ENCODE data around the gene COQ8B.
"Not testable (repeated sequence)": the region's sequence is repeated elsewhere in the genome, so short reads cannot be mapped to it uniquely, and the experiment has no call there.

COQ8B gene

DNA sequence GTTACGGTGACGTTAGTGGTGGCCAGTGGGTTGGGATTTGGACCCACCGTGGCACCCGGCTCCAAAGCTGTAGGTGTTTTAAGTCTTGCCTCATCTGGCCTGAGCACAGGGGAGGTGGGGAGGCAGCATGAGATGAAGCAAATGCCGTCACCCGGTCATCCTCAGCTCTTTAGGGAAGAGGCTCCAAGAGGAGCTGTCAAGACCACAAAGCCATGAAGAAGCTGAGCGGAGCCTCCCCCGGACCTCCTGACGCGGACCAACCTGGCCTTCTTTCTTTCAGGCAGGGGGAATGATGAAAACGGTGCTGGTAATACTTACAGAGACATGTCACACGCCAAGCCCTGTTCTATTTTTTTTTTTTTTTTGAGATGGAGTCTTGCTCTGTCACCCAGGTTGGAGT lies 26.2 kb upstream of the COQ8B start:
- no peak for DNase-seq (ENCODE audit: low read depth in 4 of 4, low spot score in 1 of 4)

DNA sequence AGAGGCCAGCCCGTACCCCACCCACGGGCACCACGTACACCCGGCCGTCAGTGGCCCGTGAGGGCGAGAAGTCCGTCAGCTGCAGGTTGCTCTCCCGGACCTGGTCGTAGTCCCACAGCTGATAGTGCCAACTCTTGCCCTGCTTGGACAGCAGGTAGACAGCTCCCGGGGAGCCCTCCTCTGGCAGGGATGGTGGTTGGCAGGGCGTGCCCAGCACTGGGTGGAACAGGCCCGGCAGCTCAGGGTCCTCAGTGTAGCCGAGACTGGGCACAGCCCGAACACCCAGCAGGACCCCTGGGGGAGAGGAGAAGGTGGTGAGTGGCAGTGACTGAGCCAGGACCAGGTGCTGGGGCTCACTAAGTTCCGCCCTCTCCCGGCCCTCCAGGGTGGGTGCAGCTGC lies 25.8 kb upstream of the COQ8B start:
- DNase-seq (ENCODE audit: low read depth in 4 of 4, low spot score in 1 of 4), result no peak

DNA sequence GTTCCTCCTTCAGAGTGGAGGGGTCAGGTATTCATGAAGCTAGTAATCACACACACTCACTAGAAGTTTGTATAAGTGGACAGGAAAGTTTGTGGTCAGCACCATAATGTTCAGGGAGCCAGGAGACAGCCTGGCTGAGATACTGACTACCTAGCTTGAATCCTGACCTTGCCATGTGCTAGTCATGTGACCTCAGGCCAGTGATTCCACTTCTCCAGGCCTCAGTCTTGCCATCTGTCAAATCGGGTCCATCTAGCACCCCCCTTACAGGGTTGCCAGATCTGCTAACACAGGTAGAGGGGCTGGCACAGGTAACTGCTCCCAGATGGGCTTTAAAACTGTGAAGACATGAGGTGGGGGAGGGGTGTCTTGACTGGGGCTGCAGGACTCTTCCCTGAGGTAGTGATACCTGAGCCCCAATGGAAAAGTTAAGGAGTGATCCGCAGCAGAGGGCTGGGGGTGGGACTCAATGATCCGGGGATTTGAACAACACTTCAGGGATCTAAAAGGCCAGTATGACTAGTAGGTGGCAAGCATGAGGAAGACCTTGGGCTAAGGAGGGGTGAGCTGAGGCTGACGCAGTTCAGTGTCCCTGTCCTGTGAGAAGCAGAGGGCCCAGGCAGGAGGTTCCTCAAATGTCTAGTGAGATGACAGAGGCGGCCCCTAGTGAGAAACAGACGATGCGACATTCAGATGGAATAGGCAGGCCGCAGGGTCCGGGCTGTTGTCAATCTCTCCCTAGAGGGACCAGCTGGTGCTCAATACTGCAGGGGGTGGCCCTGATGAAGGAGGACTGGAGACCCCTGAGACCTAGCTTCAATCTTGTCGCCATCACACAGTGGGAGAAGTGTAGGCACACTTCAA lies 25.1 kb upstream of the COQ8B start:
- DNase-seq (ENCODE audit: low read depth in 4 of 4, low spot score in 1 of 4), result no peak

DNA sequence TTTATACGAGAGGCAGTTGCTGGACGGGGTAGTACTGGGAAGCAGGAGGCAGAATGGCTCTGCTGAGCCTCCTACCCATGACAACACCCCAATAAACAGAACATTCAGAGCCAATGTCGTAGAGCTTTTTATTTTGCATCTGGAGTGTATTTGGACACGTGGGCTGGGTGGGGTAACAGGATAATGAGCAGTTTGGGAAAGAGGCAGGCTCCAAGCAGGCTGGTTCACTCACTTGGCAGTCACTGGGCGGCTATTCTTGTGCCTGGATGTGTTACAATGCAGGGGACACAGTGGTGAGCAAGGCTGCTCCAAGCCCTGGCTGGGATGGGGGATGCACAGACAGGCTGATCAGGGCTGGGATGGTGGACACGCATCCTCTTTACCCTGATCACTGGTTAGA lies 24.1 kb upstream of the COQ8B start:
- DNase-seq (ENCODE audit: low read depth in 4 of 4, low spot score in 1 of 4), result no peak

DNA sequence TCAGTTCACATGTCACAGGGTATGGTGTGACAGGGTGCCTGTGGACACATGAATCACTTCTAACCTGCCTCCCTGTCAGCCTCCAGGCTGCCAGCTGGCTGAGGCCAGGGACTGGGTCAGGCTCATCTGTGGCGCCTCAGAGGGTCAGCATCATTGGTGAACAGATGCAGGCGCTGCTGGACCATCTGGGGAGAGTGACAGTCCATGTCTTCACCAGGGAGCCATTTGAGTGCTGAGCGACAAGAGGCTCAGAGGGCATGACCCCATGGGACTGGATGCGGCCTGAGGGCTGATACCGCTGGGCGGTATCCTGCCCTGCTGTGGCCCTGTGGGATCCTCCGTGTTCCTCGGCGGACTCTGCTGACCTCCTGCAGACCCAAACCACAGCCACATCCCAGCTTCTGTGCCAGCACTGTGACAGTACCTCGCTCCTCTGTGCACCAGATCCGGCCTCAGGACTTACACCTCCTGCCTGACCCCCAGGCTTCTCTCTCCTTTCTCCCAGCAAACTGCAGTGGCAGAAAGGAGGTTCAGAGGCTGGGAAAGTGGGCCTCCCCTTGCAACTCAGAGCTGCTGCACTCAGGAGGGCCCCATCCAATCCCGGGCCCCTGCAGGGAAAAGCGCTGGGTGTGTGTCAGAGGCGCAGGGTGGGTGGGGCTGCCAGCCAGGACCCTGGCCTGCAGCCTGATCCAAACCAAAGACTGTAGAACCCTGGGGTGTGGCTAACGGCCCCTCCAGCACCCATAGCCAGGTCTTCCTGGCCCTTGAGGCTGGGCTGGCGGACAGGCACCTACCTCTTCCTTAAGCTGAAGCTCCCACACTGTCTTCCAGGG lies 23.4 kb upstream of the COQ8B start:
- DNase-seq (ENCODE audit: low read depth in 4 of 4, low spot score in 1 of 4), result no peak

DNA sequence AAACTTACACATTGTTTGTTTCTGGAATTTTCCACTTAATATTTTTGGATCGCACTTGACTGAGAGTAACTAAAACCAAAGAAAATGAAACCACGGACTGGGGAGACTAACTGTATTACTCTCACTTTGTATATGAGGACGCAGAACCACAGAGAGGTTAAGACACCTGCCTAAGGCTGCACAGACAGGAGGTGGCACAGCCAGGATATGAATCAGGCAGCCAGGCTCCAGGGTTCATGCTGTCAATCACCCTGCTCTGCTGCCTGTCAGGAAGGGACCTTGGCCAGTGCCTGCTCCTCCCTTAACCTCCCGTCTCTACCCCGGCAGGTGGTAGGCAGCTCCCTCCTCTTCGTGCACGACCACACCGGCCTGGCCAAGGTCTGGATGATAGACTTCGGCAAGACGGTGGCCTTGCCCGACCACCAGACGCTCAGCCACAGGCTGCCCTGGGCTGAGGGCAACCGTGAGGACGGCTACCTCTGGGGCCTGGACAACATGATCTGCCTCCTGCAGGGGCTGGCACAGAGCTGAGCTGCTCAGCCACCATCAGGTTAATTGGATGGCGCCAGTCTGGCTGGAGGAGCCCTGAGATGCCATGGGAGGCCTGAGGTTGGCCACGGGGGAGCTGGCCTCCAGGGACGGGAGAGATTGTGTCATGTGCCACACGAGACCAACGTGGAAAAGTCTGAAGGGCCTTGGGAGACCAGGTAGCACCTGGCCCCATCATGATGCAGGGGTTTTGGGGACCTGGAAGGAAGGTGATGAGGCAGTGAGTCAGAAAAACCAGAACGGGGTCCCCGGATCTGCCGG lies 22.5 kb upstream of the COQ8B start:
- DNase-seq (ENCODE audit: low read depth in 4 of 4, low spot score in 1 of 4), result no peak

DNA sequence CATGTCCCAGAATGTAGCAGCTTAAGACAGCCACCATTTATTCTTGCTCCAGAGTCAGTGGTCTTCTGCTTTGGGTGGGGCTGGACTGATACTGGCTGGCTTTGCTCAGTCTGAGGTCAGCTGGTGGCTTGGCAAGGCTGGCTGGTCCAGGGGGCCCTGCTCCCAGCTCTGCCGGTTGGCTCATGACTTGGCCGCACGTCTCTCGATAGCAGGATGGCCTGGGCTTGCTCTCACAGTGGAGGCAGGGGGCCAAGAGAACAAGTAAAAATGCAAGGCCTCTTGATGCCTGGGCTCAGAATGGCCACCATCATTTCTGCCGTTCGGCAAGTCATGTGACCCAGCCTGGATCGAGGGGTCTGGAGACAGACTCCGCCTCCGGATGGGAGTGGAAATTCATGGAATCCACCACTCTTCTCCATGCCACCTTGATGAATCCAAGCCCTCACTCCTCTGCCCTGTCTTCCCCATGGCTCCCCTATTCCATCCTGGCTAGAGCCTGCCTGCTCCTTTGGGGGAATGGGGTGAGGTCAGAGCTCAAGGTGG lies 20.5 kb upstream of the COQ8B start:
- no peak for DNase-seq (ENCODE audit: low read depth in 4 of 4, low spot score in 1 of 4)

DNA sequence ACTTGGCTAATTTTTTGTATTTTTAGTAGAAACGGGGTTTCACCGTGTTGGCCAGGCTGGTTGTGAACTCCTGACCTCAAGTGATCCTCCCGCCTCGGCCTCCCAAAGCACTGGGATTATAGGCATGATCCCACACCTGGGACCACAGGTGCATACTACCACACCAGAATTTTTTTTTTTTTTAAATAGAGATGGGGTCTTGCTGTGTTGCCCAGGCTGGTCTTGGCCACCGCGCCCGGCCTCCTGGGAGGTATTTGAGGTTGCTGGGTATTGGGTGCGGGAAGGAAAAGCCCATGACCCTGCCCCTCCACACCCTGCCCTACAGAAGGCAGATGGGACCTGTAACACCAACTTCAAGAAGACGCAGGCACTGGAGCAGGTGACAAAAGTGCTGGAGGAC lies 20.0 kb upstream of the COQ8B start:
- DNase-seq (ENCODE audit: low read depth in 4 of 4, low spot score in 1 of 4), result no peak

DNA sequence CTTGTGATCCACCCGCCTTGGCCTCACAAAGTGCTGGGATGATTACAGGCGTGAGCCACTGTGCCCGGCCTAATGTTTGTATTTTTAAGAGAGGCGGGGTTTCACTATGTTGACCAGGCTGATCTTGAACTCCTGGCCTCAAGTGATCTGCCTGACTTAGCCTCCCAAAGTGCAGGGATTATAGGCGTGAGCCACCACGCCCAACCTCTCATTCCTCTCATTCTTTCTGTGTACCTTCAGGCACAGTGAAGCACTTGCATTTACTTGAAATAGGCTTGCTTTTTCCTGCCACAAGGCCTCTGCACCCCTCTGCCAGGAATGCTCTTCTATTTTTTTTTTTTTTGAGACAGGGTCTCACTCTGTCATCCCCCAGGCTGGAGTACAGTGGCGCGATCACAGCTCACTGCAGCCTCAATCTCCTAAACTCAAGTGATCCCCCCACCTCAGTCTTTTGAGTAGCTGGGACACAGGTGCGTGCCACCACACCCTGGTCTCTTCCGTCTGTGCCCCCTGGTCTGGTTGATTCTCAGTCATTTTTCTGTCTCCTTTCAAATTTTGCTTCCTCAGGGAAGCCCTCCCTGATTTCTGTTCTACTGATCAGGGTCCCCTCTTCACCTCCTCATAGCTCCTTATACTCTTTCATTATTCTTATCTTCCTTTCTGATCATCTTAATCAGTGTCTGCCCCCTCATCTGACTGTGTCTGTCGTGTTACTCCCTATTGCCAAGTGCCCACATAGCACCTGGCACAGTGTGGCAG lies 18.5 kb upstream of the COQ8B start:
- no peak for DNase-seq (ENCODE audit: low read depth in 4 of 4, low spot score in 1 of 4)

DNA sequence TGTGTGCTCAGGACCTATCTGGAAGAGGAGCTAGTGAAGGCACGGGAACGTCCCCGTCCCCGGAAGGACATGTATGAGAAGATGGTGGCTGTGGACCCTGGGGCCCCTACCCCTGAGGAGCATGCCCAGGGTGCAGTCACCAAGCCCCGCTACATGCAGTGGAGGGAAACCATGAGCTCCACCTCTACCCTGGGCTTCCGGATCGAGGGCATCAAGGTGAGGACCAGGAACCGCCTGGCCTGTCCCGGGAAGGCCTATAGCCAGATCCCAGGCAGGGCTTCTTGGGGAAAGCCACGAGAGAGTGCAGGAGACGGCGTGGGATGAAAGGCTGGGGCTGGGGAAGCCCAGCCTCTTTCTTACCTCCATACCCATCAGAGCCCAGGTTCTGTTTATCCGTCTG lies 16.5 kb upstream of the COQ8B start:
- DNase-seq (ENCODE audit: low read depth in 4 of 4, low spot score in 1 of 4), result no peak

DNA sequence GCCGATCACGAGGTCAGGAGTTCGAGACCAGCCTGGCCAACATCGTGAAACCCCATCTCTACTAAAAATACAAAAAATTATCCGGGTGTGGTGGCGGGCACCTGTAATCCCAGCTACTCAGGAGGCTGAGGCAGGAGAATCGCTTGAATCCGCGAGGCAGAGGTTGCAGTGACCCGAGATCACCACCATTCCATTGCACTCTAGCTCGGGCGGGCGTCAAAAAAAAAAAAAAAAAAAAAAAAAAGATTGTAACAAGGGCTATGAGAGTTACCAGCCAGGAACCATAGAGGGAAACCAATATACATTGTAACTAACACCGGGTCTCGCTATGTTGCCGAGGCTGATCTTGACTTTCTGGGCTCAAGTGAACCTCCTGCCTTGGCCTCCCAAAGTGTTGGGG lies 15.6 kb upstream of the COQ8B start:
- not testable (repeated sequence) for DNase-seq (ENCODE audit: low read depth in 4 of 4, low spot score in 1 of 4)

DNA sequence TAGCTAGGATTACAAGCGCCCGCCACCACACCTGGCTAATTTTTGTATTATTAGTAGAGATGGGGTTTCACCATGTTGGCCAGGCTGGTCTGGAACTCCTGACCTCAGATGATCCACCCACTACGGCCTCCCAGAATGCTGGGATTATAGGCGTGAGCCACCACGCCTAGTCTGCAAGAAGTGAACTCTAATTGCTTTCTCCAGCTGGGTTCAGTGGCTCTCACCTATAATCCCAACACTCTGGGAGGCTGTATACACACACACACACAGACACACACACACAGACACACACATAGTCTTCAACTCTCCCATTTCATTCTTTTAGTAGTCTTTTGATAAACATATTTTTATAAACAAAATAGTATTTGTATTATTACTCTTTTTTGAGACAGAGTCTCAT lies 13.4 kb upstream of the COQ8B start:
- not testable (repeated sequence) for DNase-seq (ENCODE audit: low read depth in 4 of 4, low spot score in 1 of 4)

DNA sequence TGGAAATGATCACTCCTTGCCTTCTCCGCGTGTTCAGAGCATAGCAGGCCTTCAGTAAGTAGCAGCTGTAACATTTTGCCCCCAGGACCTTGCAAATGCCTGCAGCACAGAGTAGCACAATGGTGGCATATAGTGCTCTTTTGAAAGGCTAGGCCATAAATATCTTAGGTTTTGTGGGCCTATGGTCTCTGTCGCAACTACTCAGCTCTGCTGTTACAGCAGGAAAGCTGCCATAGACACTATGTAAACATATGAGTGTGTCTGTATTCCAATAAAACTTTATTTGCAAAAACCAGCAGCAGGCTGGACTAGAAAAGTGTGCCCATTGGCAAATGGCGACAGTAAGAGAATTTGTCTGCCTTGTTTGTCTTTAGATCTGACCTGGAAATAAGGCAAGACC lies 9.6 kb upstream of the COQ8B start:
- no peak for DNase-seq (ENCODE audit: low read depth in 4 of 4, low spot score in 1 of 4)

DNA sequence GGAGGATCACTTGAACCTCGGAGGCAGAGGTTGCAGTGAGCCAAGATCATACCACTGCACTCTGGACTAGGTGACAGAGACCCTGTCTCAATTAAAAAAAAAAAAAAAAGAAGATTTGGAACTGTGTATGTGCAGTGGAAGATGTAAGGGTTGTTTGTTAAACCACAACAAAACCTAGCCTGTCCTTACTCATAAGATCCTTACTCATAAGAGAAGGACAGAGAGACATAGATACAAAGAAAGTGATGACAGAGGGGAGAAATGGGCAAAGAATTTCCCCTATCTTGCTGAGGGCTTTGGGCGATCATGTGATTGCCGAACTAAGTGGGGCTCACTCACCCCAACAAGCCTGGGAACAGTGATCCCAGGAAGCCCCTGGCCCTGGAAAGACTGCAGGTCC lies 8.2 kb upstream of the COQ8B start:
- no peak for DNase-seq (ENCODE audit: low read depth in 4 of 4, low spot score in 1 of 4)

DNA sequence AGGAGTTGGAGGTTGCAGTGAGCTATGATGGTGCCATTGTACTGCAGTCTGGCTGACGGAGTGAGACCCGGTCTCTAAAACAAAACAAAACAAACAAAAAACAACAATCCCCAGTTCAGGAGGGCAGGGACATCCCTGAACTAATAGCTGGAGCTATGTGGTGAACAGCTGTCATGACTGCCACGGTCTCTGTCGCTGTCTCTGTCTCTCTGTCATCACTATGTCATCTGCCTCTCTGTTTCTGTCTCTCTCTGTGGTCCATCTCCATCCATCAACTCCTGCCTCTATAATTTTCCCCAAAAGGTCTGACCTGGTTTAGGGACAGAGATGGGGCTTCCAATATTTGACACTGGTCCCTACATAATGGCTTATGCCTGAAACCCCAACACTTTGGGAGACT lies 7.6 kb upstream of the COQ8B start:
- no peak for DNase-seq (ENCODE audit: low read depth in 4 of 4, low spot score in 1 of 4)

DNA sequence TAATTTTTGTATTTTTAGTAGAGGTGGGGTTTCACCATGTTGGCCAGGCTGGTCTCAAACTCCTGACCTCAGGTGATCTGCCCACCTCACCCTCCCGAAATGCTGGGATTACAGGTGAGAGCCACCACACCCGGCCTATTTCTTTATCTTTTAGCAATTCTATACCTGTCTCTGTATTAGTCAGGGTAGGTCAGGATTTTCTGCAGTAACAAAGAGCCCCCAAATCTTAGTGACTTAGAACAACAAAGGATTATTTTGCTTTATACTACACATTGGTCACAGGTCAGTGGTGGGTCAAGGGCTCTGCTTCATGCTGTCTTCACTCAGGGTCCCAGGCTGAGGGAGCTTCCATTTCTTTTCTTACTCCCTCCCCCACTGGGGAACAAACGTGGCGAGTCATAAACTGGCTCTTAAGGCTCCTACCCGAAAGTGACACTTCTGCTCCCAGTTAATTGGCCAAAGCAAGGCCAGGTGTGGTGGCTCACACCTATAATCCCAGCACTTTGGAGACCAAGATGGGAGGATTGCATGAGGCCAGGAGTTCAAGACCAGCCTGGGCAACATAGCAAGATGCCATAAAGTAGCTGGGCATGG lies 7.1 kb upstream of the COQ8B start:
- DNase-seq (ENCODE audit: low read depth in 4 of 4, low spot score in 1 of 4), result no peak

DNA sequence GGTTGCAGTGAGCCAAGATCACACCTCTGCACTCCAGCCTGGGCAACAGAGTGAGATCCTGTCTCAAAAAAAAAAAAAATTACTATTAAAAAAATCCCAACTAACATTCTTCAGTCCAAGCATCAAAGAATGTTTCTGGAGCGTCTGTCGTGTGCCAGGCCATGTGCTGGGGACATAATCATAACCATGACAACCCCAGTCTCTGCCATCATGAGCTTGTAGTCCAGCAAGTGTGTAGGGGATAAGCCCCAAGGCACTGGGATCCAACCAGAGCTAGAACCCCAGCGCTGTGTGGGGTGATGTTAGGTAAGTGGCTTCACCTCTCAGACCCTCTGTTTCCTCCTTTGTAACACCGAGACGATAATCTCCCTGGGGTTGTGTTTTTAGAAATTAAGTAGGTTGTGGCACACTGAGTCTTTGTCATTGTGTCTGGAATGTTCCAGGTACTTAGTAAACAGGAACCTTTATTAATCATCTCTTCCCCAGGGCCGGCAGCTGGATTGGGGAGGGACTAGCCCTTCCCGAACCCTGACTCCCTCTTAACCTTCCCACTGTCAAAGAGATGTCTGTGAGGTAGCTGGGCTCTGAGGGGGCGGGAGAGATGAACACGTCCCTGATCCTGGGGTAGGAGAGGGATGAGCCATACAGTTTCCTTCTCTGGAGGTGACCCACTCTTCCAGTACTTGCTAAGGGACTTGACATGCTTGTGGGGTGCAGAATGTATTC lies 5.4 kb upstream of the COQ8B start:
- no peak for DNase-seq (ENCODE audit: low read depth in 4 of 4, low spot score in 1 of 4)

DNA sequence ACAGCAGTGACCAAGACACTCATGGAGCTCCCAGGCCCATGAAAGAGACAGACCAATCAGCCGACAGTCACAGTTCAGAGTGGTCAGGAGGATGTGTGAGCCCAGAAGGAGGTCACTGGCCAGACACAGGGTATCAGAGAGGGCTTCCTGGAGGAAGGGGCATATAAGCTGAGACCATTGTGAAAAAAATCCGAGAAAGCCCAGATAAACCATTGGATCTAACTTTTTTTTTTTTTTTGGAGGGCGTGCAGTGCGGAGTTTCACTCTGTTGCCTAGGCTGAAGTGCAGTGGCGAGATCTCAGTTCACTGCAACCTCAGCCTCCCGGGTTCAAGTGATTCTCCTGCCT lies 4.4 kb upstream of the COQ8B start:
- no peak for DNase-seq (ENCODE audit: low read depth in 4 of 4, low spot score in 1 of 4)

DNA sequence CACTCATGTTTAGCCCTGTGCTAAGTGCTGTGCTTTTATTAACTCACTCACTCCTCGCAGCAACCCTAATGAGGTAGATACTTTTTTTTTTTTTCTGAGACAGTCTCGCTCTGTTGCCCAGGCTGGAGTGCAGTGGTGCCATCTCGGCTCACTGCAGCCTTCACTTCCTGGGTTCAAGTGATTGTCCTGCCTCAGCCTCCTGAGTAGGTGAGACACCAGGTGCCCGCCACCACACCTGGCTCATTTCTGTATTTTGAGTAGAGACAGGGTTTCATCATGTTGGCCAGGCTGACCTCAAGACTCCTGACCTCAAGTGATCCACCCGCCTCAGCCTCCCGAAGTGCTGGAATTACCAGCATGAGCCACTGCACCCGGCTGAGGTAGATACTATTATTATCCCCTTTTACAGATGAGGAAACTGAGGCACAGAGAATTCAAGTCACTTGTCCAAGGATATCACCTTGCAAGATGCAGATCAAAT lies 2.8 kb upstream of the COQ8B start:
- DNase-seq (ENCODE audit: low read depth in 4 of 4, low spot score in 1 of 4), result no peak
